T-helper 2 cell treated with Interferon-gamma antibody and Interleukin-4, amounts not matched to agents 5 μg/mL and 100 μg/mL, for 36 hours (primary cell): Measurements from ENCODE around the gene PKP4.
"Not testable (repeated sequence)": the region's sequence is repeated elsewhere in the genome, so short reads cannot be mapped to it uniquely, and the experiment has no call there.

ENCODE experiments used
- DNase-seq: peaks from one replicate; pipeline ENCODE4 v3.0.0; 2021; ENCODE audit warnings: low spot score
- H3K27ac Mint-ChIP-seq: one replicate; pipeline ENCODE4 v1.8.0; 2021; ENCODE audit warnings: mild to moderate bottlenecking, mixed read lengths
- H3K27me3 Mint-ChIP-seq: one replicate; pipeline ENCODE4 v1.8.0; 2021; ENCODE audit warnings: low read depth, mixed read lengths
- H3K36me3 Mint-ChIP-seq: one replicate; pipeline ENCODE4 v1.8.0; 2021; ENCODE audit warnings: low read depth, mixed read lengths
- H3K4me1 Mint-ChIP-seq: one replicate; pipeline ENCODE4 v1.8.0; 2021; ENCODE audit warnings: low read depth, mixed read lengths
- H3K4me3 Mint-ChIP-seq: one replicate; pipeline ENCODE4 v1.8.0; 2022; ENCODE audit warnings: mild to moderate bottlenecking, moderate library complexity, mixed read lengths
- H3K9me3 Mint-ChIP-seq: one replicate; pipeline ENCODE4 v1.8.0; 2021; ENCODE audit warnings: mixed read lengths

The PKP4 gene, protein sequence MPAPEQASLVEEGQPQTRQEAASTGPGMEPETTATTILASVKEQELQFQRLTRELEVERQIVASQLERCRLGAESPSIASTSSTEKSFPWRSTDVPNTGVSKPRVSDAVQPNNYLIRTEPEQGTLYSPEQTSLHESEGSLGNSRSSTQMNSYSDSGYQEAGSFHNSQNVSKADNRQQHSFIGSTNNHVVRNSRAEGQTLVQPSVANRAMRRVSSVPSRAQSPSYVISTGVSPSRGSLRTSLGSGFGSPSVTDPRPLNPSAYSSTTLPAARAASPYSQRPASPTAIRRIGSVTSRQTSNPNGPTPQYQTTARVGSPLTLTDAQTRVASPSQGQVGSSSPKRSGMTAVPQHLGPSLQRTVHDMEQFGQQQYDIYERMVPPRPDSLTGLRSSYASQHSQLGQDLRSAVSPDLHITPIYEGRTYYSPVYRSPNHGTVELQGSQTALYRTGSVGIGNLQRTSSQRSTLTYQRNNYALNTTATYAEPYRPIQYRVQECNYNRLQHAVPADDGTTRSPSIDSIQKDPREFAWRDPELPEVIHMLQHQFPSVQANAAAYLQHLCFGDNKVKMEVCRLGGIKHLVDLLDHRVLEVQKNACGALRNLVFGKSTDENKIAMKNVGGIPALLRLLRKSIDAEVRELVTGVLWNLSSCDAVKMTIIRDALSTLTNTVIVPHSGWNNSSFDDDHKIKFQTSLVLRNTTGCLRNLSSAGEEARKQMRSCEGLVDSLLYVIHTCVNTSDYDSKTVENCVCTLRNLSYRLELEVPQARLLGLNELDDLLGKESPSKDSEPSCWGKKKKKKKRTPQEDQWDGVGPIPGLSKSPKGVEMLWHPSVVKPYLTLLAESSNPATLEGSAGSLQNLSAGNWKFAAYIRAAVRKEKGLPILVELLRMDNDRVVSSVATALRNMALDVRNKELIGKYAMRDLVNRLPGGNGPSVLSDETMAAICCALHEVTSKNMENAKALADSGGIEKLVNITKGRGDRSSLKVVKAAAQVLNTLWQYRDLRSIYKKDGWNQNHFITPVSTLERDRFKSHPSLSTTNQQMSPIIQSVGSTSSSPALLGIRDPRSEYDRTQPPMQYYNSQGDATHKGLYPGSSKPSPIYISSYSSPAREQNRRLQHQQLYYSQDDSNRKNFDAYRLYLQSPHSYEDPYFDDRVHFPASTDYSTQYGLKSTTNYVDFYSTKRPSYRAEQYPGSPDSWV

DNA sequence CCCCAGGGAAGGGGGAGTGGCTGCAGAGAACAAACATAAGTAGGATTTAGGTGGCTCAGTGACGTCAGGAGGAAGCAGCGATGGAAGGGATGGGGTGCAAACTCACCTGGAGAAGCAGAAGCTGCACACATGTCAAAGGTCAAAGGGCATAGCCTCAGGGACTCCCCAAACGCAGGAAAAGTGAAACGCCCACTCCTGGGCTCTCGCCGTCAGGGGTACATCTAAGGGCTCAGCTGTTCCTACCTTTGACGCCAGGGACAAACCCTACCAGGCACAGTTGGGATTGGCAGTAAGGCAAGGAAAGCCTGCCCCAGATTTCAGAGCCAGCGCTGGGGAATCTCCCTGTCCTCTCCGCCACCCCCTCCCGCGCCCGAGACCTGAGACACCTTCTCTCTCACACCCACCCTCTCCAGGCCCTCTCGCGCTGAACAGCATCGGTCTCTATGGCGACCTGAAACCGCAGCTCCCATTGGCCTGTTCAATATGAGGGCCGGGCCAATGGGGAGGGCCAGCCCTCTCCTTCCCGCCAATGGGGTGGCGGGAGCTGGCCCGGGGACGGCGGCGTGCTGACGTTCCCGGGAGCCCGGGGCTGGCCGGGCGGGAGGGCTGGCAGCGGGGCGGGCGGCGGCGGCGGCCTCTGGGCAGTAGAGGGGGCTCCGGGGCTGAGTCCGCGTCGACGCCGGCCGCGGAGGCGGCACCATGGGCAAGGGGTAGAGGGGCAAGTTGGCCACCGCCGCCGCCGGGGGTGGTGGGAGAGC, at the start of gene PKP4, which contains the start of gene CCDC148:
PKP4 (plus strand) TSS at position 644 of the 758 bp plus-strand sequence. CDS start 76,233 bp downstream, outside the sequence.
CCDC148 (minus strand) TSS at position 445 of the 758 bp plus-strand sequence; CDS start at position 131, 314 bp downstream.
- Mint-ChIP-seq H3K4me3 (peak within 1 kb of the TSS; percentile 93), H3K27me3 (peaks cover 49% of the 10 kb centered on the region), H3K27ac (peak within 1 kb of the TSS; percentile 88), H3K4me1 (peaks cover 24% of the 10 kb centered on the region), H3K9me3 (no peaks in the 10 kb centered on the region), H3K36me3 (peaks cover 5% of the 10 kb centered on the region)
- peak; percentile 91 for DNase-seq

DNA sequence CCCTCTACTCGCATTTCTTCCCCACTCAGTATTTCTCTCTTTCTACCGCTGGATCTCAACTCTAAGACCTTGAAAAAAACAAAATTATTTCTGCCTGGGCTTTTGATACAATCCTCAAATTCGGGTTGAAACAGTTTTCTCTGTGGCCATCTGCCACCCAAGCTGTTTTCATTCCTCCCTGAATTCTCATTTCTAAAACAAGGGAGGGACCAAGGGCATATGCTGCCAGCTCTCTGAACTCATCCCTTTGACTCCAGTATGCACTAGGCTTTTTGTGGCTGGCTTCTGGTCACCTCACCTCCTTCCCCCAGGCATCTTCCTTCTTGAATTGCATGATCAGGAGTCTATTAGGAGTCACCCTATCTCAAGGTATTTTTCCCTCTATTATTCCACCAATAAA, 49.7 kb upstream of the PKP4 start:
- Mint-ChIP-seq H3K27me3 (peaks cover 6% of the 10 kb centered on the region), H3K4me1 (no peaks in the 10 kb centered on the region), H3K9me3 (peaks cover 11% of the 10 kb centered on the region), H3K4me3 (no peak overlapping the region), H3K27ac (no peak overlapping the region), H3K36me3 (no peaks in the 10 kb centered on the region)
- DNase-seq, result no peak

- no peaks in the 10 kb centered on the region for H3K4me1 Mint-ChIP-seq
- peaks cover 5% of the 10 kb centered on the region for H3K27me3 Mint-ChIP-seq
- no peak for DNase-seq
- H3K36me3 Mint-ChIP-seq, result no peaks in the 10 kb centered on the region
- H3K4me3 Mint-ChIP-seq, result no peak overlapping the region
- no peak overlapping the region for H3K27ac Mint-ChIP-seq
- peaks cover 11% of the 10 kb centered on the region for H3K9me3 Mint-ChIP-seq
These were observed 46.6 kb upstream of the PKP4 start for GRCh38 chr2:158410132-158410531.

- DNase-seq, result no peak
- no peaks in the 10 kb centered on the region for H3K4me1 Mint-ChIP-seq
- H3K36me3 Mint-ChIP-seq, result no peaks in the 10 kb centered on the region
- H3K27ac Mint-ChIP-seq, result no peak overlapping the region
- peaks cover 5% of the 10 kb centered on the region for H3K27me3 Mint-ChIP-seq
- H3K4me3 Mint-ChIP-seq, result no peak overlapping the region
- H3K9me3 Mint-ChIP-seq, result peaks cover 11% of the 10 kb centered on the region
These were observed 45.0 kb upstream of the PKP4 start for GRCh38 chr2:158411748-158412147.

DNA sequence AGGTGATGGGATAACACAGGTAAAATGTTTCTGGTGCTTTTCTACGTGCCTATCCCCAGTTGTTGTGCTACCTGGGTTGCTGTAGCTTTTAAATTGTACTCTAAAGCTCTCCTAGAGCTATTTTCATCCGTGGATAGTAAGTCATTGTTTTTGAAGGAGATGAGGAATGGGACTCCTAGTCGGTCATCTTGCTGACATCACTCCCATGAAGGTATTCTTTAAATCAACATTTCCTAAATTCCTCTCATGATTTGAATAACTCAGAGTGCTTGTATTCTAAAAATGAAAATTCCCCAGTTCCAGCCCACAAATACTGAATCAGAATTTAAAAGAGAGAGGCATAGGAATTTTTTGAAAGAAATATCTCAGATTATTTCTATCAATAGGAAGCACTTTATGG, 44.5 kb upstream of the PKP4 start:
- Mint-ChIP-seq H3K4me1 (no peaks in the 10 kb centered on the region), H3K27me3 (peaks cover 4% of the 10 kb centered on the region), H3K36me3 (no peaks in the 10 kb centered on the region), H3K27ac (no peak overlapping the region), H3K9me3 (peaks cover 11% of the 10 kb centered on the region), H3K4me3 (no peak overlapping the region)
- DNase-seq, result no peak

- Mint-ChIP-seq H3K27ac (no peak overlapping the region), H3K4me1 (no peaks in the 10 kb centered on the region), H3K9me3 (peaks cover 11% of the 10 kb centered on the region), H3K4me3 (no peak overlapping the region), H3K27me3 (peaks cover 6% of the 10 kb centered on the region), H3K36me3 (no peaks in the 10 kb centered on the region)
- DNase-seq, result no peak
These were observed 43.2 kb upstream of the PKP4 start for GRCh38 chr2:158413581-158413980.

- Mint-ChIP-seq H3K27me3 (peaks cover 6% of the 10 kb centered on the region), H3K9me3 (peaks cover 11% of the 10 kb centered on the region), H3K27ac (no peak overlapping the region), H3K36me3 (no peaks in the 10 kb centered on the region), H3K4me1 (no peaks in the 10 kb centered on the region), H3K4me3 (no peak overlapping the region)
- DNase-seq, result no peak
These were observed 42.2 kb upstream of the PKP4 start for GRCh38 chr2:158414538-158414937.

DNA sequence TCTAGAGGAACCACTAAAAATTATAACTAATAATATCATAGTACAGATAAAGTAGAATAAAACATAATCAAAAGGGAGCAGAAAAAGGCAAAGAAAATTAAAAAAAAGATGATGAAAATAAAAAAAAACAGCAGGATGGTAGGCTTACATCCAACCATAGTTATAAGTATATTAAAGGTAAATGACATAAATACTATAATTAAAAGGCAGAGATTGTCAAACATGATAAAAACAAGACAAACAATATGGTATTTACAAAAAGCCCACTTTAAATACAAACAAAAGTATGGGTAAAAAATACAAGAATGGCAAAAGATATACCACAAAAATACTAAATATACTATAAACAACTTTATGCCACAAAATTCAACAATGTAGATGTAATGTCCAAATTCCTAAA, 24.6 kb upstream of the PKP4 start:
- H3K9me3 Mint-ChIP-seq, result peaks cover 10% of the 10 kb centered on the region
- H3K36me3 Mint-ChIP-seq, result no peaks in the 10 kb centered on the region
- no peaks in the 10 kb centered on the region for H3K4me1 Mint-ChIP-seq
- H3K4me3 Mint-ChIP-seq, result no peak overlapping the region
- no peaks in the 10 kb centered on the region for H3K27me3 Mint-ChIP-seq
- no peak overlapping the region for H3K27ac Mint-ChIP-seq
- DNase-seq, result no peak

- not testable (repeated sequence) for DNase-seq, H3K27me3 Mint-ChIP-seq, H3K4me1 Mint-ChIP-seq, H3K36me3 Mint-ChIP-seq, H3K4me3 Mint-ChIP-seq, H3K9me3 Mint-ChIP-seq, H3K27ac Mint-ChIP-seq
These were observed 23.0 kb upstream of the PKP4 start for GRCh38 chr2:158433716-158434115.

DNA sequence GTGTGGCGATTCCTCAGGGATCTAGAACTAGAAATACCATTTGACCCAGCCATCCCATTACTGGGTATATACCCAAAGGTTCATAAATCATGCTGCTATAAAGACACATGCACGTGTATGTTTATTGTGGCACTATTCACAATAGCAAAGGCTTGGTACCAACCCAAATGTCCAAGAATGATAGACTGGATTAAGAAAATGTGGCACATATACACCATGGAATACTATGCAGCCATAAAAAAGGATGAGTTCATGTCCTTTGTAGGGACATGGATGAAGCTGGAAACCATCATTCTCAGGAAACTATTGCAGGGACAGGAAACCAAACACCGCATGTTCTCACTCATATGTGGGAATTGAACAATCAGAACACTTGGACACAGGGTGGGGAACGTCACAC, 17.7 kb upstream of the PKP4 start:
- H3K9me3 Mint-ChIP-seq, H3K36me3 Mint-ChIP-seq, H3K27me3 Mint-ChIP-seq, H3K4me3 Mint-ChIP-seq, H3K4me1 Mint-ChIP-seq, DNase-seq, H3K27ac Mint-ChIP-seq: not testable (repeated sequence)

DNA sequence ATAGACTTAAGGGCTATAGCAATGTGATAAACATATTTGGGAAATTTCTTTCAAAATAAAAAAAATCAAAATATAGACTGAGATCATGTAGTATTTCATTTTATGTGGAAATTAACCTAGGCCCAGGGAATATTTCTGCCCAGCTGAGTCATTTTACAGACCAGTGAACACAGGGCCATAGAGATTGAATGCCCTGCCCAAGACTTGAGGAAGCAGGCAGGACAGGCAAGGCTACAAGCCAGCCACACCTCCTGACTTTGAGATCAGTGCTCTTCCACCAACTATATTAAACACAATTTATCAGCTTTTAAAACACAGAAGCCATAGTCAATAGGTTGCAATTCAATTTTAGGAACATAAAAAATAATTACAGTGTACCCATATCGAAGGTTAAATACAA, 13.1 kb upstream of the PKP4 start:
- H3K4me1 Mint-ChIP-seq, result no peaks in the 10 kb centered on the region
- H3K36me3 Mint-ChIP-seq, result no peaks in the 10 kb centered on the region
- no peak overlapping the region for H3K4me3 Mint-ChIP-seq
- no peak overlapping the region for H3K27ac Mint-ChIP-seq
- no peak for DNase-seq
- peaks cover 6% of the 10 kb centered on the region for H3K27me3 Mint-ChIP-seq
- H3K9me3 Mint-ChIP-seq, result no peaks in the 10 kb centered on the region

DNA sequence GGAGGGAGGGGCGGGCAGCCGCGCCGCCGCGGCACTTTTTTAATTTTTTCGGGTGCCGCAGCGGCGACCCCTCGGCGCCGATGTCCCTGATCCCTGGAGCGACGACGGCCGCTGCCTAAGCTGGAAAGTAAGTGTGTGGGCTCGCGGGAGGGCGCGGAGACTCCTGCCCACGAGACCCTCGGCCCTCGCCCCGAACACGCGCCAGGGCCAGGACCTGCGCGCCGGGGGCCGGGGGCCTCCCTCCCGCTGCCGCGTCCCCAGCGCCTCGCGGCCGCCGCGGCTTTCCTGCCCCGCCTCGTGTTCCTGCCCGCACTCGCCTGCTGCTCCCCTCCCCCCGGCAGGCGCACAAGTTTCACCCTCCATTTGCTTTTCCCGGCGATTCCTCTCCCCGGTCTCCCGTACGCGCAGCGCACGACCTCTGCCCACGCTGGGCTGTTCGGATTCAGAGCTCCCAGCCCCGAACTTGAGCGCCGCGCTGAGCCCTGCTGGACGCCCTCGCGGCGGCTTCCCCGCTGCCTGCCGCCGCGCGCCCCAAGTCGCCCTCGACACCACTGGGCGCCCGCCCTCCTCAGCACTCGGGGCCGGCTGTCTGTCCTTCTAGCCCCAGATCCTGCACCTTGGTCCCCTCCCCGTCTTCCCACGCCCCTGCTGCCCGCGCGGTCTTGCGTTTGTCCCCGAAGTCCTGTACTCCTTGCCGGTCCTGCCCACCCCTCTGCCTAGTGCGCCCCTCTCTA, 507 bp downstream of the PKP4 start:
- DNase-seq, result peak; percentile 58
- H3K4me1 Mint-ChIP-seq, result peaks cover 28% of the 10 kb centered on the region
- peak overlapping the region; percentile 88 for H3K27ac Mint-ChIP-seq
- peak overlapping the region; percentile 93 for H3K4me3 Mint-ChIP-seq
- H3K27me3 Mint-ChIP-seq, result peaks cover 43% of the 10 kb centered on the region
- no peaks in the 10 kb centered on the region for H3K9me3 Mint-ChIP-seq
- peaks cover 5% of the 10 kb centered on the region for H3K36me3 Mint-ChIP-seq
